ENCODE results near the gene TMEM223.
"Not testable (repeated sequence)": the region's sequence is repeated elsewhere in the genome, so short reads cannot be mapped to it uniquely, and the experiment has no call there.

Gene TMEM223, protein sequence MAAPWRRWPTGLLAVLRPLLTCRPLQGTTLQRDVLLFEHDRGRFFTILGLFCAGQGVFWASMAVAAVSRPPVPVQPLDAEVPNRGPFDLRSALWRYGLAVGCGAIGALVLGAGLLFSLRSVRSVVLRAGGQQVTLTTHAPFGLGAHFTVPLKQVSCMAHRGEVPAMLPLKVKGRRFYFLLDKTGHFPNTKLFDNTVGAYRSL

GRCh38 chr11:62791501-62792201, at the start of gene TMEM223:
Gene TMEM223, minus strand, starts transcription at chr11:62792006. Its CDS starts 12 bp downstream, at chr11:62791994.
- DNase-seq: peak; percentile 95

DNA sequence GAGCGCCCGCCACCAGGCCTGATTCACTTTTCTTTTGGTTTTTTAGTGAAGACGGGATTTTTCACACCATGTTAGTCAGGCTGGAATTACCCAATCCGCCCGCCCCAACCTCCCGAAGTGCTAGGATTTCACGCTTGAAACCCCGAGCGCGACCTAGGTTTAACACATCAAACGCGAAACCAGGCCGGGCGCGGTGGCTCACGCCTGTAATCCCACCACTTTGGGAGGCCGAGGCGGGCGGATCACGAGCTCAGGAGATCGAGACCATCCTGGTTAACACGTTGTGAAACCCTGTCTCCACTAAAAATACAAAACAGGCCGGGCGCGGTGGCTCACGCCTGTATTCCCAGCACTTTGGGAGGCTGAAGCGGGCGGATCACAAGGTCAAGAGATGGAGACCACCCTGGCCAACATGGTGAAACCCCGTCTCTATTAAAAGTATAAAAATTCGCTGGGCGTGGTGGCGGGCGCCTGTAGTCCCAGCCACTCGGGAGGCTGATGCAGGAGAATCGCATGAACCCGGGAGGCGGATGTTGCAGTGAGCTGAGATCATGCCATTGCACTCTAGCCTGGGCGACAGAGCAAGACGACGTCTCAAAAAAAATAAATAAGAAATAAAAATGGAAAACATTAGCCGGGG, 49.0 kb upstream of the TMEM223 start:
- peak; percentile 89 for DNase-seq

GRCh38 chr11:62839050-62839945, 47.5 kb upstream of the TMEM223 start, which contains the start of gene WDR74:
Gene WDR74, minus strand, starts transcription at chr11:62839590. Its CDS starts 20 bp downstream, at chr11:62839570.
- DNase-seq: peak; percentile 93

DNA sequence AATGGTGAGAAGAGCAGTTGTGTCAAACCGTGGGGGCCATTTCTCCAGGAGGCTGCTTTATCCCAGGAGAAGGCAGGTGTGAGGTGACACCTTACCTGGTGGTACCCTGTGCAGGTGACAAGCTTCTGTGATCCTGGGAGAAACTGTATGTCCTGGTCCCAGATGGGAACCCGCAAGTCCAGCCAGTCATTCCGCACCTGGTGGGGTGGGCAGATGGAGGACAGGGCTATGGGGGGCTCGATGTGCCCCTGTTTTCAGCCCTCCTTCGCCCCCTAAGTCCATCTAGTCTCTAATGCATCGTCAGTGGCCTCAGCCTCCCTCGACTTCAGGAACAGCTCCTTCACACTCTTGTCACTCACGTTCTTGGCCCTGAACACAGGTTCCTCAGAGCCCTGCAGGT, 43.5 kb upstream of the TMEM223 start:
- no peak for DNase-seq

DNA sequence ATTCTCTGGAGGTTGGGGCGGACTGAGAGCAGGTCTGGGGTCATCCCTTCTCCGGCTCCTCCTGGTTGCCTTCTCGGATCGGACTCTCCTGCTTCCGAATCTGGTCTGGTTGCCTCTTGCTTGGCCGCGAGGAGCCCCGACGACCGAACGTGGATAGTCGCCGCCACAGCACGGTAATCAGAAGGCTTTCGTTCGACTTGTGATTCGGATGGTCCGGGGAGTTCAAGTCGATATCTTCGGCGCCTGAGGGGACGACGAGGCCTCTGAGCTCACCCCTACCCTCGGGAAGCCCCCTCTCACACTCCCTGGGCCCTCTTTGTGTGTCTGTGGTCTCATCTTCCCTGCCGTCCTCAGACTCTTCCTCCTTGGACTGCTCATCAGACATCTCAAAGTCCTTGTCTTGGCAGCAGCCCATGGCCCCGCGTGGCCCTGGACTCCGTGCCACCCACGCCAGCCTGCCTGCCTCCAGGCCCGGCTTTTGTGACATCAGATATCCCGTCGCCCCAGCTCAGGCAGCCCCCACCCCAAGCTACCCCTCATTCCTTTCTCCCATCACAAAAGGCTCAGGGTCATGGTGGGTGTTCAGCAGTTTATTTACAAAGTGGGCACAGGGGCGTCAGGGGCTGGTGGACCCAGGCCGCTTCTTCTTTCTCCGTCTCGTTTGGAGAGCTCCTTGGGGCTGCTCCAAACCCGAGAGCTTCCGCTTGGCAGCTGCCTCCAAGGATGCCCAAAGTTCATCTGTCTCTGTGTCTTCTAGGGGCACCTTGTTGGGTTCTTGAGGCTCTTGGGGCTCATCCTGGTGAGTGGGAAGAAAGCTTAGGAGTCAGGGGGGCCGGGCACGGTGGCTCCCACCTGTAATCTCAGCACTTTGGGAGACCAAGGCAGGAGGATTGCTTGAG, 40.8 kb upstream of the TMEM223 start, which contains the start of gene TEX54:
Gene TEX54, minus strand, starts transcription at position 506 of the 899 bp plus-strand sequence.
- DNase-seq: peak; percentile 70

GRCh38 chr11:62831520-62832335, 39.9 kb upstream of the TMEM223 start, which contains the start of gene STX5:
Gene STX5, minus strand, starts transcription at chr11:62832051. Its CDS starts 808 bp downstream, at chr11:62831243.
- peak; percentile 100 for DNase-seq

DNA sequence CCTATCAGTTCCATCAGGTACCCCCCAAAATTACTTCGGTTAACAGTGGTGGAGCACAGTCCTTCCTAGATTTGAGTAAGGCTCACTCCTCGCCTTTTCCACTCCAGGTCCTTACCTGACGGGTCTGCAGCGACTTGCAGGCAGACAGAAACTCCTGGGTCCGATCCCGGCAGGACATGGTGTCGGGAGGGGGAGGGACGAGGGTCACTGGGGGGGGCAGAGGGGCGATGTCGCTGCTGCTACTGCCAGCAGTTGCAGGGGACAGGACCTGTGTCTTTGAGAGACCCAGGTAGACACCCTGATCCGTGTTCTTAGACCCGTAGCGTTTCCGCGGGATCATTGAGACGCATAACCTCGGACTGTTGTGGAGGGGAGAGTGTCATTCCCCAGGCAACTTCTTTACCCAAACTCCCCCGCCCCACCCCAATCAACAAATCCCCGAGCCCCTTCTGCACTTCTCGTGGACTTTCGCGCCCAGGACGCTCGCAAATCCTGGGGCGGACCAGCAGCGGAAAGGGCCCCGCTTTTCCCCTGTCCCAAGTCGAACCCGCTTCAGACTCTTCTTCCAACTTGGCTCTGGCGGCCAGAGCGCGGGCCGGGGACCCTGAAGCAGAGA, 39.2 kb upstream of the TMEM223 start:
- DNase-seq: no peak

DNA sequence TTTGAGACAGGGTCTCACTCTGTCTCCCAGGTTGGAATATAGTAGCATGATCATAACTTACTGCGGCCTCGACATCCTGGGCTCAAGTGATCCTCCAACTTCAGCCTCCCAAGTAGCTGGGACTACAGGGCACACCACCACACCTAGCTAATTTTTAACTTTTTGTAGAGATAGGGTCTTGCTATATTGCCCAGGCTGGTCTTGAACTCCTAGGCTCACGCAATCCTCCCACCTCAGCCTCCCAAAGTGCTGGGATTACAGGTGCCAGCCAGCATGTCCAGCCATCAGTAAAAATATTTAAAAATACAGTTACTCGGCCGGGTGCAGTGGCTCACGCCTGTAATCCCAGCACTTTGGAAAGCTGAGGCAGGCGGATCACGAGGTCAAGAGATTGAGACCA, 36.3 kb upstream of the TMEM223 start:
- not testable (repeated sequence) for DNase-seq

GRCh38 chr11:62823677-62824076, 31.9 kb upstream of the TMEM223 start:
- DNase-seq: no peak

- DNase-seq: no peak
These were observed 25.3 kb upstream of the TMEM223 start for GRCh38 chr11:62817129-62817528.

- DNase-seq: no peak
These were observed 24.8 kb upstream of the TMEM223 start for GRCh38 chr11:62816557-62816956.

GRCh38 chr11:62811659-62812058, 19.9 kb upstream of the TMEM223 start:
- no peak for DNase-seq

DNA sequence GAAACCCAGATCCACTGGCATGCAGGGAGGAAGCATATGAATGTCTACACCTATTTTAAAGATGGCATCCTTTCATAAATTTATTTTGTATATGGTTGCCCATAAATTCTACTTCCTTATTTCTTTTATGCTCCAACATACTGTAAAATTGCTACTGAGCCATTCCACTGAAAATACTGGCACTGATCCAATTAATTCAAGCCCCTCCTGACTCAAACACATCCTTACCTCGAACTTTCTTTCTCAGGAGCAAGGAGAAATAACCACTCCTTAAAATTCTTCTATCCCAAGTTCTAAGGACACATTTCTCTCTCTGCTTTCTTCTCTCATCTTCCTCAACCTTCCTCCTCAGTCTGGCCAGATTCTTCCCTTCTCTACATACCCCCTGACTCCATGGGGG, 18.9 kb upstream of the TMEM223 start:
- no peak for DNase-seq

DNA sequence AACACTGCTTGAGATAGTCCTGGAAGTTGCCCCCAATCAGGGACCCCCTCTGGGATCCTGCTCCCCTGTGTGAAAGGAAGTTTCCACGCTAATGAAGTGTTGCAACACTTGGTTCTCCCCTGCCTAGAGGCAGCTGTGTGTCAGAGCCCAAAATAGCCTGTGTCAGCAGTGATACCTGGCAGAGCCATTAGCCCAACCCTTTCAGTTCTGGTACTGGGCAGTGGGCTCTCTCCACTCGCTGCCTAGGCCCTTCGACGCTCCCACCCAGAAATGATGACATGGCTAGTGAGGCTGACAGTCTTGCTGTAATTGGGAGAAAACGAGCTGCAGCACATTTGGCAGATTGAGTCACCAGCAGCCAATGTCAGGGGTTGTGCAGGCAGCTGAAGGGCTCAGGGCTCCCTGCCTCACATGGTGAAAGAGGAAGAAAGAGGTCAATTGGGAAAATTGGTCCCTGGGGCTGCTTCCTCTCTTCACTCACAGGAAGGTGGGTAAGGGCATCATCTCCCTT, 14.9 kb upstream of the TMEM223 start:
- DNase-seq: no peak

GRCh38 chr11:62805961-62806441, 14.2 kb upstream of the TMEM223 start:
- peak; percentile 75 for DNase-seq

- DNase-seq: peak; percentile 99
These were observed 13.5 kb upstream of the TMEM223 start, which contains the start of gene NXF1 for GRCh38 chr11:62805076-62805892. Gene NXF1, minus strand, starts transcription at chr11:62805440. Its CDS starts 84 bp downstream, at chr11:62805356.

DNA sequence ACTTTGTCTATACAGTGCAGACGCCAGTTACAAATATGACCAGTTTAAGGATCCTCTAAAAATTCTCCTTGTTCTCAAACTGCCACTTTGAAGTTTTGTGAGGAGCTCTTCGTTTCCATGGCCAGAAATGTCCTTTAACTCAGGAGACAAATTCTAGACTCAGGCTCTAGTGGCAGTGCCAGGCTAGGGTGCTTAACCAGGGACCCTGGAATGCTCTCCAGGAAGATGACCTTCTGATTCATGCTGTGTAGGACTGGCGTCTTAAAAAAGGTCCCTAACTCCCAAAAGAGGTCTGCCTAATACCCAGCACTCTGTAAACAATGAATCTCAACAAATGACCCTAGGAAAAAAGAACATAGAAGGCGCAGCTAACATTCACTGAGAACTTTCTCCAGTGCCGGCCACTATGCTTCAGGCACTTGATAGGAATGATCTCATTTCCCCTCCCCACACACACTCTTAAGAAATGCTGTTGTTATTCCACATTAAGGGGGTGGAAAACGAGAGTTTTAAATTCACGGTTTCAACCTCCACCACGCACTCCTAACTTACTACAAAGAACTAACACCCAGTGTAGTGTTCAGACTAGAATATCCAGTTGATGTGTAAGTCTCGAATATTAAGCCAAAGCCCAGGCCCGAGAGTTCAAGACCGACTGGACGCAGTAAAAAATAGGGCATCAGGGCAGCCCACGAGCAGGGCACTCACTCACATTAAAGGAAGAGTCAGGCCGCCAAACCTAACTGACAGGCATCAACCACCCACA, 12.7 kb upstream of the TMEM223 start:
- DNase-seq: no peak

GRCh38 chr11:62801071-62801470, 9.3 kb upstream of the TMEM223 start:
- DNase-seq: no peak
